Activated naive CD8-positive, alpha-beta T cell treated with anti-CD3 and anti-CD28 coated beads for 36 hours (primary cell): ENCODE results near the gene KDM4B. TPM values are rescaled to one million over a fixed set of nuclear protein-coding genes. Genes with fewer than 3 reads are reported as not detected.
"Not testable (repeated sequence)": the region's sequence is repeated elsewhere in the genome, so short reads cannot be mapped to it uniquely, and the experiment has no call there.

Experiments used
- DNase-seq: peaks from one replicate; pipeline ENCODE4 v3.0.0; 2021
- H3K27ac Mint-ChIP-seq: one replicate; pipeline ENCODE4 v1.8.0; 2022; ENCODE audit warnings: mild to moderate bottlenecking, moderate library complexity, mixed read lengths
- H3K27me3 Mint-ChIP-seq: one replicate; pipeline ENCODE4 v1.8.0; 2022; ENCODE audit warnings: mild to moderate bottlenecking, mixed read lengths
- H3K36me3 Mint-ChIP-seq: one replicate; pipeline ENCODE4 v1.8.0; 2021; ENCODE audit warnings: mild to moderate bottlenecking, mixed read lengths
- H3K4me1 Mint-ChIP-seq: one replicate; pipeline ENCODE4 v1.8.0; 2021; ENCODE audit warnings: mixed read lengths
- H3K4me3 Mint-ChIP-seq: one replicate; pipeline ENCODE4 v1.8.0; 2022; ENCODE audit warnings: mild to moderate bottlenecking, moderate library complexity, mixed read lengths
- H3K9me3 Mint-ChIP-seq: one replicate; pipeline ENCODE4 v1.8.0; 2022; ENCODE audit warnings: mixed read lengths
- total RNA-seq, 2 experiments: library from RNA; stranded (reverse); gene quantifications; one replicate each; pipeline ENCODE4 v1.2.3, GENCODE V29; 2021

KDM4B gene
- total RNA-seq, 2 experiments from 2014 or later: 29.4 to 31.3 TPM

DNA sequence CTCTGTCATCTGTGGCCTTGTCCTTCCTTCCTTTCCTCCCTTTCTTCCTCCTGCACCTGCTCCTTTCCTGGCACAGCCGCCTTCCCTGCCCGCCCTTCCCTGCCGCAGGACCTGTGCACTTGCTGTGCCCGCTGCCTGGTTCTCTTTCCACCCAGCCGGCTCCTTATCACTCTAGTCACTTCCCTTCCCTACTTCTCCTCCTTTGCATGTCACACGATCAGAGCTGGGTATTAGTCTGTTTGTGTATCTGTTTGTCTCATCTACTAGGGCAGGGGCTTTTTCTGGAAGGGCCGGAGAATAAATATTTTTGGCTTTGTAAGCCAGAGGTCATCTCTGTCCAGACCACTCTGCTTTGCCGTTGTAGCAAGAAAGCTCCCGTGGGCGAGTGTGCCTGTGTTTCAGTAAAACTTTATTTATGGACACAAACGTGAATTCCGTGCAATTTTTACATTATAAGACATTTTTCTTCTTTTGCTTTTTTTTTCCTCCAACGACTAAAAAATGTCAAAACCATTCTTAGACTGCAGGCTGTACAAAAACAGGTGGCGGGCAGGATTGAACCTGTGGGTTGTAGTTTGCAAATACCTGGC, 6.1 kb downstream of the KDM4B start:
- DNase-seq: no peak

DNA sequence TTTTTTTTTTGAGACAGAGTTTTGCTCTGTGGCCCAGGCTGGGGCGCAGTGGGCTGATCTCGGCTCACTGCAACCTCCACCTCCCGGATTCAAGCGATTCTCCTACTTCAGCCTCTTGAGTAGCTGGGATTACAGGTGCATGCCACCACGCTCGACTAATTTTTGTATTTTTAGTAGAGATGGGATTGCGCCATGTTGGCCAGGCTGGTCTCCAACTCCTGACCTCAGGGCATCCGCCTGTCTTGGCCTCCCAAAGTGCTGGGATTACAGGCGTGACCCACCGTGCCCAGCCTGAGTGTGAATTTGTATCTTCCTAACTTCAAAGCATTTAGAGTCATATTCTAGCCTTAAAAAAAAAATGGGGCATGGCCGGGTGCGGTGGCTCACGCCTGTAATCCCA, 6.7 kb downstream of the KDM4B start:
- not testable (repeated sequence) for DNase-seq, H3K36me3 Mint-ChIP-seq, H3K27ac Mint-ChIP-seq, H3K4me3 Mint-ChIP-seq, H3K9me3 Mint-ChIP-seq, H3K27me3 Mint-ChIP-seq
- H3K4me1 Mint-ChIP-seq: peaks cover 24% of the 10 kb centered on the region

More for the DNA sequence above, 6.1 kb downstream of the KDM4B start:
- H3K4me1 Mint-ChIP-seq: peaks cover 28% of the 10 kb centered on the region
- no peak overlapping the region for H3K4me3 Mint-ChIP-seq
- H3K27me3 Mint-ChIP-seq: no peaks in the 10 kb centered on the region
- H3K36me3 Mint-ChIP-seq: peaks cover 3% of the 10 kb centered on the region
- no peak overlapping the region for H3K27ac Mint-ChIP-seq
- H3K9me3 Mint-ChIP-seq: no peaks in the 10 kb centered on the region

DNA sequence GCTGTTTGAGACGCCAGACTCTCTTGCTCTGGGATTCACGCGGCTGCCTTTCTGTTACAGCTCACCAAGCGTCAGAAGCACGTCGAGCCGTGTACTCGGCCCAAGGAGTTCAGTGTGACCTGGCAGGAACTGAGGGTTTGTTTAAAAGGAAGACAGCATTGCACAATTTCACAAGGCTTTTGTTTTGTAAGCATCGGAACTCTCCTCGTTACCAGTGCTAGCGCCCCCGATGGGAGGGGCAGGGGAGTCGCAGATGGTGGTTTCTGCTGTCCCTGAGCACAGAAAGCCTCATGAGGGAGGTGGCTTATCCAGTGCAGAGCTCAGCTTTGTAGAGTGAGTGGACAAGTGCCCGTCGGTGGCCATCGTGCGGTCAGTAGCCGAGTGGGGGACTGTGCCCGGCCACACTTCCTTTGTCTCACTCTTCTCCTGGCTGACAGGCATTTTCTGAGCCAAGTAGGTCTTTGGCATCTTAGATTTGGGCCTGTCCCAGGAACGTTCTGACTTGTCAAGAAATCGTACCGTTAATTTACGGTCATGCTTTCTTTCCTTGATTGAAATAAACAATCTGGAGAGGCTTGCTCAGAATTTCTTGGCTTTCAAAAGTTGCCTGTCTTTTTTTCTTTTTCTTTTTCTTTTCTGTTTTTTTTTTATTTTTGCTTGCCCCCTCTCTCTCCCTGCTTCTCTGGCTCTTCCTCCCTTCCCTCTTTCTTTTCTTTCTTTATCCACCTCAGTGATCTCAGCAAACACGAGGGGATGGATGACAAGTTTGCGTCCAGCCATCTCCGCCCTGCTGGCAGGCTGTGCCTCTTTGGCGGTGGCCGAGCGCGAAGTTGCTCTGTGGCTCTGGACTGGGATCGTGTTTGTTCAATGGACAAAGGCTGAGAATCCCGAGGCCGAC, 7.7 kb downstream of the KDM4B start:
- H3K4me3 Mint-ChIP-seq: no peak overlapping the region
- no peak overlapping the region for H3K27ac Mint-ChIP-seq

DNA sequence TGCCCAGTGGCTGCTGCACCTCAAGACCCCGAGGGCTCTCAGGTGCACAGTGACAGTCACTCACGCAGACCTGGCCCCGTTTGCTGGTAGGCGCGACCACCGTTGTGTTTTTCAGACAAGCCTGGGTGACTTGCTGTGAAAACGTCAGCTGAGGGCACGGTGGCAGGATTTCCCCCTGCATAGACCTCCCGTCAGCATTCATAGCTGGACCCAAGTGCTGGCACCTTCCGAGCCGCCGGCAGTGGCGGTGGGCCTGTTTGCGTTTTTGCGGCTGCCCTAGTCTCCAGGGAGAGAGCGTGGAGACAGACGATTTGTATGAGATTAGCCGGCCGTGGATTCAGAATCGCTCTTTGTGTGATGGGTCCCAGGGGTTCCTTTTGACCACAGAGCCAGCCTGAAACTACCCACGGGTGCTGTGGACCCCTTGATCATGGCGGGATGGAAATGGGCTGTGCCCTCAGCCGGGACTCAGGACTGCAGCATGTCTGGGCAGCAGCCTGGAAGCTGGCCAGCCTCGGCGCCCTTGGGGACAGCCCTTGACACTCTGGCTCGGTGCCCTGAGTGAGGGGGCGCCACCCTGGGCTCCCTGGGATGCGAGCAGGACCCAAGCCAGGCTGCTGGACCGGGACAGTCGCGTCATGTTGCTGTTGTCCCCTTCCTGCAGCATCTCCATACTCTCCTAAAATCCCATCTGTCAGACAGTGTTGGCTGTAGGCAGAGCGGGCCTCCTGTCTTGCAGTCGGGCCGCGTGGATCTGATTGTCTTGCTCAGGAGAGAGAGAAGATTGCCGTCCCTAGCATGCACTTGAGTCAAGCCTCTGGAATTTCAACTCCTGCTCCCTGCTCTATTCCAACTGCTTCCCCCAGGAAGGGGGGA, 8.6 kb downstream of the KDM4B start:
- Mint-ChIP-seq H3K9me3 (no peaks in the 10 kb centered on the region), H3K27me3 (no peaks in the 10 kb centered on the region), H3K27ac (no peak overlapping the region), H3K4me3 (no peak overlapping the region), H3K36me3 (peaks cover 3% of the 10 kb centered on the region), H3K4me1 (peaks cover 16% of the 10 kb centered on the region)
- no peak for DNase-seq

More for the DNA sequence above, 7.7 kb downstream of the KDM4B start:
- Mint-ChIP-seq H3K9me3 (no peaks in the 10 kb centered on the region), H3K27me3 (no peaks in the 10 kb centered on the region), H3K4me1 (peaks cover 18% of the 10 kb centered on the region), H3K36me3 (peaks cover 3% of the 10 kb centered on the region)
- no peak for DNase-seq

DNA sequence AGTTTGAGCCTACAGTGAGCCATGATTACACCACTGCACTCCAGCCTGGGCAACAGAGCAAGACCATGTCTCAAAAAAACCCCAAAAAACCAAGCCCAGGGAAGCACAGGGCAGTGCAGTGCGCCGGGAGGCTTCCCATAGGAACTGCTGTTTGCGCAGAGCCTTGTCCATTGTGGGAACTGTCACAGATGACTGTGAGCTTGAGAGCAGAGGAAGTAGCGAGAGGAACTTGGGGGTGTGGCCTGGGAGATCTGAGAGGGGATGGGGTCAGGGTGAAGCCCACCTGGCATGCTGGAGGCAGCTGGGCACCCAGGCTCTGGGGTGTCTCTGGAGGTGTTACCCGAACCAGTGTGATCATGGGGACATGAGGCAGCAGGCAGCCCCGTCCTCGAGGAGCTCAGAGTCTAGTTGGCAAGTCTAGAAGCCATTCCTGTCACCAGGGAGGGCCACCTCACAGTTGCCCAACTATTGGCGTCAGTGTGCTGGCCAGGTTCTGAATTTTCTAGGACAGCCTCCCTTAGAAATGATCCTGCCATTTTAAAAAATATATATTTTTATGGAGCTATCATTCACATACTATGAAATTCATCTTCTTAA, 10.4 kb downstream of the KDM4B start:
- Mint-ChIP-seq H3K27ac (no peak overlapping the region), H3K4me3 (no peak overlapping the region), H3K27me3 (no peaks in the 10 kb centered on the region), H3K36me3 (peaks cover 3% of the 10 kb centered on the region), H3K4me1 (peaks cover 18% of the 10 kb centered on the region), H3K9me3 (no peaks in the 10 kb centered on the region)
- no peak for DNase-seq

DNA sequence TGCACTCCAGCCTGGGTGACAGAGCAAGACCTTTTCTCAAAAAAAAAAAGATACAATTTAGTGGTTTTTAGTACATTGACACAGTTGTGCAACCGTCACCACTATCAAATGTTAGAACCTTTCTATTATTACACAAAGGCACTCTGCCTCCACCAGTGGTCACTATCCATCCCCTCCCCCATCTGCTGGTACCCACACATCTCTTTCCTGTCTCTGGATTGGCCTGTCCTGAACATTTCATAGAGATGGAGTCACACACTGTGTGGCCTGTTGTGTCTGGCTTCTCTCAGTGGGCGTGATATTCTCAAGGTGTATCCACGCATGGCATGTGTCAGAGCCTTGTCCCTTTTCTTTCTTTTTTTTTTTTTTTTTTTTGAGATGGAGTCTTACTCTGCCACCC, 11.2 kb downstream of the KDM4B start:
- no peaks in the 10 kb centered on the region for H3K9me3 Mint-ChIP-seq
- peaks cover 3% of the 10 kb centered on the region for H3K36me3 Mint-ChIP-seq

DNA sequence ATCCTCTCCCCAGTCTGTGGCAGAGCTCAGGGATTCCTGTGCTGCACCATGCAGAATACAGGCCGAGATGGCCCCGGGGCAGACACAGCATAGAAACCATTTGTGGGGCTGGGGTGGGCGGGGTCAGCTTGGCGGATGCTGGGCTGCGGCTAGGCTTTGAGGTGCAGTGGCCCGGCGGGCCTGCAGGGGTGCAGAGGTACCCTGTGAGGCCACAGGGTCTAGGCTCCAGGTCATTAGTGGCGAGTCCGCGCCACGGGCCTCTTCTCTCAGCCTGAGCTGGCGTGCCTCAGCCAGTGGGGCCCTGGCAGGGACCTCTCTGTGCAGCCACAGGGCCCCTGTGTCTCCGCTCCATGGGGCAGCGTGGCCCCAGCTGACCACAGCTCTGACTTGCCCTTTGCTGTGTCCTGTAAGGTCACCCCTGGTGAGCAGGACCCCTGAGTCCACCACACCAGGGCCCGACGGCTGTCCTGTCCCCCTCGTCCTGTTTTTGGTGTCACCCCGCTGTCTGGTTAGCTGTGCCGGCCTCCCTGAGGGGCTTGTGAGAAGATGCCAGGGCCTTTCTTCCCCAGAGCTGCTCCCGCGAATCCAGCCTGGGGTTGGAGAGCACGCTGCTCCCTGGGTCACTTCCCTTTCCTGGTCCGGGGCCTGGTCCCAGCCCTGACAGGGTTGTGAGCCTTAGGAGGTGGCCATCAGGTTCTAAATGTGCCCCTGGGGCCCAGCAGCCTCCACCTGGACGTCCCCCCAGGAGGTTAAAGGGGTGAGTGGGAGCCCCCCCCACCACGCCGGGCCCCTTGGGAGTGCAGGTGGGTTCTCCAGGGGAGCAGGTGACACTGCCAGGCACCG, 12.1 kb downstream of the KDM4B start:
- no peak for DNase-seq
- H3K4me3 Mint-ChIP-seq: no peak overlapping the region
- no peaks in the 10 kb centered on the region for H3K27me3 Mint-ChIP-seq

More for the DNA sequence above, 11.2 kb downstream of the KDM4B start:
- Mint-ChIP-seq H3K4me1 (peaks cover 13% of the 10 kb centered on the region), H3K27me3 (no peaks in the 10 kb centered on the region), H3K4me3 (no peak overlapping the region), H3K27ac (no peak overlapping the region)
- no peak for DNase-seq

DNA sequence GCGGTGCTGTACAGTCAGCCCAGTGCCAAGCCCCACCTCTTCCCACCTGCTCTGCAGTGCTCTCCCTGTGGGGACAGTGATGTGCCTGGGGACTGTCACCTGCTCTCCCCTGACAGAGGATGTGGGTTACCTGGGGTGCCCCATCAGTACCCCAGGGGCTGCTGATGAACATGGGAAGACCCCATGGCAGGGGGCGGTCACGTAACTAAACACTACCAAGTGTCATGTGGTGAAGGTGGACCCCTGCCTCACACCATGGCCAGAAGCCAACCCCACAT, 12.7 kb downstream of the KDM4B start:
- Mint-ChIP-seq H3K4me1 (peaks cover 15% of the 10 kb centered on the region), H3K27me3 (no peaks in the 10 kb centered on the region), H3K36me3 (peaks cover 3% of the 10 kb centered on the region), H3K27ac (no peak overlapping the region), H3K9me3 (no peaks in the 10 kb centered on the region), H3K4me3 (no peak overlapping the region)
- no peak for DNase-seq

More for the DNA sequence above, 12.1 kb downstream of the KDM4B start:
- H3K4me1 Mint-ChIP-seq: peaks cover 18% of the 10 kb centered on the region
- H3K36me3 Mint-ChIP-seq: peaks cover 3% of the 10 kb centered on the region
- H3K9me3 Mint-ChIP-seq: no peaks in the 10 kb centered on the region
- no peak overlapping the region for H3K27ac Mint-ChIP-seq

DNA sequence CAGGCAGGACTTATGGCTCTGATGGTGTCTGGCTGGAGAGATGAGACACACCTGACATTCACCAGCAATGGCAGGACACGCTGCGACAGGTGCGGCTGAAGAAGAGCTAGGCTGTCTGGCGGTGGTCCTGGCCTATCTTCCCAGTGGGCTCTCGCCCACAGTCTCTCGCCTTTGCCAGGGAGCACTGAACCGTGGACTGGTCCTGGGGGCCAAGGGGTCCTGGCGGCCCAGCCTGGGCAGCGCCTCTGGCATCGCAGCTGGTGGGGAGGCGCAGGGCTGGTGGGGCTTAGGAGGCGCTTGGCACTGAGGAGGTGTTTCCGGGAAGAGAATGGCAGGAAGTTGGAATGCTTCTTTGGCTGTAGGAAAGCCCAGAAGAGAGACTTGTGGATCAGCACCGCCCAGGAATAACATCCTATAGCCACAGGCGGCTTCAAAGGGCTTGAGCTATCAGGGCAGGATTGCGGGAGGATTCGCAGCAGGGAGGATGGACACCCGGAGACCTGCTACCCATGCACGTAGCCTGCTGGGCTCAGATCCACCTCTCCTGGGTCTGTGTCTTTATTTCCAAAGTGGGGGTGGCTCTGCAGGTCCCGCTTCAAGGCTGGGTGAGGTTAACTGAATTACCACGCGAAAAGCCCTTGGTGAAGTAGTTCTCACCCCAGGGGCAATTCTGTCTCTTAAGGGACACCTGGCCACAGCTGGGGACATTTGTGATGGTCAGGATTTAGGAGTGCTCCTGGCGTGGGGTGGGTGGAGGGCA, 14.6 kb downstream of the KDM4B start:
- Mint-ChIP-seq H3K4me3 (no peak overlapping the region), H3K36me3 (no peaks in the 10 kb centered on the region), H3K27me3 (no peaks in the 10 kb centered on the region), H3K27ac (no peak overlapping the region), H3K9me3 (no peaks in the 10 kb centered on the region), H3K4me1 (peaks cover 25% of the 10 kb centered on the region)
- no peak for DNase-seq

DNA sequence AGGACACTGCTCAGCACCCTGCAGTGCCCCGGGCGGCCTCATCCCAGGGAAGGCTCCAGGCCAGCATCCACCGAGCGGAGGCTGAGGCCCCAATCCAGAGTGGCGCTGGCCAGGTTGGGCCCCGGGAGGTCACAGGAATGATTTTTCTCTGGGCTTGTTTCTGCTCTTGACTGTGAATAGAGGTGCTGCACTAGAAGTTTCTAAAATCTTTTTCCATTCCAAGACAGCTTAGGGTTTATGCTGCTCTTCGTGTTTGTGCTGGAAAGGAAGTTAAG, 15.1 kb downstream of the KDM4B start:
- Mint-ChIP-seq H3K36me3 (no peaks in the 10 kb centered on the region), H3K4me3 (no peak overlapping the region), H3K27me3 (no peaks in the 10 kb centered on the region), H3K4me1 (peaks cover 25% of the 10 kb centered on the region), H3K27ac (no peak overlapping the region), H3K9me3 (no peaks in the 10 kb centered on the region)
- DNase-seq: no peak

DNA sequence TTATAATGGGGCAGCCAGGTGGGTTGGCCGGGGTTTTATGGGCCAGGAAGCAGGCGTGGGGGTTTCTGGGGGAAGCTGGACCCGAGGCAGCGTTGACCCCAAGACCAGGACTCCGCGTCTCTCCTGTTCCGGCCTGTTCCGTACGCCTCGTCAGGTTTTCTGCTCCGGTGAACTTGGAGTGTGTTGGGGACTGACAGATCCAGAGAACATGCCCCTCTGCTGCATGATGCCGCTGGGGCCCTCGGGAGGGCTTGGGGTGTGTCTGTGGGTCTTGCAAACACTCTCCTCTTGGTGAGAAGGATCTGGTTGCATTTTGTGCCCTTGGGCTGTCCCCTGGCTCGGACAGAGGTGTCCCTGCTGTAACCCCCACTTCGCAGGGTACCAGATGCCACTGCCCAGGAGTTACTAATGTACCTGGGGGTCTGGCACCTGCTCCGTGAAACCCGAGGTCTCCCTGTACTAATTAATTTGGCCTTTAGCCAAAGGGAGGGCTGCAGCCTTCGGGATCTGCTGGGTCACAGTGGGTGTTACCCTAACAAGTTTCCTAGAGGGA, 15.6 kb downstream of the KDM4B start:
- Mint-ChIP-seq H3K36me3 (no peaks in the 10 kb centered on the region), H3K4me3 (no peak overlapping the region), H3K4me1 (peaks cover 22% of the 10 kb centered on the region), H3K27me3 (no peaks in the 10 kb centered on the region), H3K9me3 (no peaks in the 10 kb centered on the region), H3K27ac (no peak overlapping the region)
- DNase-seq: no peak

DNA sequence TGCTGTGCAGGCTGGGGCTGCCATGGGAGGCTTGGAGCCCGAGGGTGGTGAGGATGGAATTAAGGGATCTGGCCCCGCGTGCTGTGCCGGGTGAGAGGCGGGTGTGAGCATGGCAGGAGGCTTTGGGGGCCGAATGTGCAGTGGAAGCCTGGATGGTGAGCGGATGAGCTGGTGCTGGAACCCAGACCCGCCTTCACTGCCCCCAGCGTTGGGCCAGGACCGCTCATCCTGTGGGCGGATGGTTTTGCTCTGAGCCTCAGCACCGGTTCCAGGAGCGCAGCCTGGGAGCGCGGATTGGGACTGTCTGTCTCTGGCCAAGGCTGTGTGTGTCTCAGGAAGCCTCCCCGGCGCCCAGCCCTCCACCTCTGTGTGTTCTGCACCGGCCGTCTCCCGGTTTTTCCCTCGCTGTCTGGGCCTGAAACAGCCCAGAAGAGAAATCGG, 16.7 kb downstream of the KDM4B start:
- Mint-ChIP-seq H3K4me1 (peaks cover 21% of the 10 kb centered on the region), H3K4me3 (no peak overlapping the region), H3K27ac (no peak overlapping the region), H3K9me3 (no peaks in the 10 kb centered on the region), H3K27me3 (no peaks in the 10 kb centered on the region), H3K36me3 (no peaks in the 10 kb centered on the region)
- DNase-seq: no peak

DNA sequence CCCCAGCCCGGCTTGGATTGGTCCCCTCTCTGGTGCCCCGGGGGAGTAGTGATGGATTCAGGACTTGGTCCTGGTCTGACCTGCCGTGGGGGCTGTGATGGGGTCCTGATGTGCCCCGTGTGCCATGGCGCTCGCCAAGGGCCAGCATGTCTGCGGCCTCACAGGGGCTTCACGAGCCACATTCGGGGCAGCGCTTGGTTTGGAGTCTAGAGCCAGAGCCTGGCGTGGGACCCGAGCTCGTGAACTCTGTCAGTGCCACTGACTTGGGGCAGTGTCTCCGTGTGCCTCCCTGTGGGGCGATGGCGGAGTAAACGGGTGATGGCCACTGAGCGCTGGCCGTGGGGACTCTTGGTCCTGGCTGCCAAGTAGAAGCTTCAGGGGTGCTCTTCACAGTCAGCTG, 17.1 kb downstream of the KDM4B start:
- Mint-ChIP-seq H3K27ac (no peak overlapping the region), H3K27me3 (no peaks in the 10 kb centered on the region), H3K4me1 (peaks cover 19% of the 10 kb centered on the region), H3K36me3 (no peaks in the 10 kb centered on the region), H3K9me3 (no peaks in the 10 kb centered on the region), H3K4me3 (no peak overlapping the region)
- no peak for DNase-seq
